KBM-7 (cell line): ENCODE results near the gene FABP6.
A peak's percentile ranks its signal among the peaks of the same experiment; 100 is the strongest.

ENCODE experiments used
- DNase-seq: peaks from one replicate; pipeline ENCODE4 v3.0.0-alpha.2; 2015
- in situ Hi-C: fragments of 300-500 bp; cut with MboI; formaldehyde crosslinking; loops from 2 replicates; pipeline ENCODE4 v1.14.3; 2020; ENCODE audit warnings: low sequenced_read_pairs, low pct_unique_long_range_greater_than_20kb, mixed read lengths

Gene FABP6

GRCh38 chr5:160259341-160259740 lies 30.0 kb downstream of the FABP6 start:
- no peak for DNase-seq
- in situ Hi-C loops: no loop called here

GRCh38 chr5:160260006-160260775 lies 30.9 kb downstream of the FABP6 start:
- DNase-seq: no peak
- in situ Hi-C loops: no loop called here

GRCh38 chr5:160260881-160261815 lies 31.8 kb downstream of the FABP6 start:
- peak; percentile 89 for DNase-seq
- in situ Hi-C loops: no loop called here

- in situ Hi-C loops: no loop called here
- DNase-seq: peak; percentile 91
Measured at GRCh38 chr5:160262151-160263074, 33.1 kb downstream of the FABP6 start.

- in situ Hi-C loops: no loop called here
- DNase-seq: no peak
Measured at GRCh38 chr5:160263326-160263855, 34.1 kb downstream of the FABP6 start.

- in situ Hi-C loops: no loop called here
- DNase-seq: no peak
Measured at GRCh38 chr5:160266044-160266443, 36.7 kb downstream of the FABP6 start.

GRCh38 chr5:160266752-160267345 lies 37.5 kb downstream of the FABP6 start:
- in situ Hi-C loops: no loop called here
- DNase-seq: no peak

- in situ Hi-C loops: no loop called here
- no peak for DNase-seq
Measured at GRCh38 chr5:160268121-160268520, 38.8 kb downstream of the FABP6 start.

- in situ Hi-C loops: no loop called here
- DNase-seq: peak; percentile 81
Measured at GRCh38 chr5:160269017-160269416, 39.7 kb downstream of the FABP6 start.

GRCh38 chr5:160270704-160271103 lies 41.4 kb downstream of the FABP6 start:
- no peak for DNase-seq
- in situ Hi-C loops: no loop called here

GRCh38 chr5:160271396-160271795 lies 42.1 kb downstream of the FABP6 start:
- in situ Hi-C loops: no loop called here
- peak; percentile 75 for DNase-seq

GRCh38 chr5:160271836-160272235 lies 42.5 kb downstream of the FABP6 start:
- no peak for DNase-seq
- in situ Hi-C loops: no loop called here

- in situ Hi-C loops: no loop called here
- DNase-seq: no peak
Measured at GRCh38 chr5:160272264-160272663, 43.0 kb downstream of the FABP6 start.

- in situ Hi-C loops: no loop called here
- no peak for DNase-seq
Measured at GRCh38 chr5:160272889-160273288, 43.6 kb downstream of the FABP6 start.

- no peak for DNase-seq
Measured at GRCh38 chr5:160274483-160274931, 45.2 kb downstream of the FABP6 start.

GRCh38 chr5:160278343-160278742 lies 49.0 kb downstream of the FABP6 start:
- DNase-seq: no peak
- in situ Hi-C loops: no loop called here

More at GRCh38 chr5:160274483-160274931, 45.2 kb downstream of the FABP6 start:
- in situ Hi-C loops: no loop called here

- in situ Hi-C loops: no loop called here
- DNase-seq: no peak
Measured at GRCh38 chr5:160280384-160281095, 51.2 kb downstream of the FABP6 start.

GRCh38 chr5:160281275-160281674 lies 52.0 kb downstream of the FABP6 start:
- DNase-seq: no peak
- in situ Hi-C loops: no loop called here
